ENCODE measurements around the gene TMEM238.

Gene TMEM238

DNA sequence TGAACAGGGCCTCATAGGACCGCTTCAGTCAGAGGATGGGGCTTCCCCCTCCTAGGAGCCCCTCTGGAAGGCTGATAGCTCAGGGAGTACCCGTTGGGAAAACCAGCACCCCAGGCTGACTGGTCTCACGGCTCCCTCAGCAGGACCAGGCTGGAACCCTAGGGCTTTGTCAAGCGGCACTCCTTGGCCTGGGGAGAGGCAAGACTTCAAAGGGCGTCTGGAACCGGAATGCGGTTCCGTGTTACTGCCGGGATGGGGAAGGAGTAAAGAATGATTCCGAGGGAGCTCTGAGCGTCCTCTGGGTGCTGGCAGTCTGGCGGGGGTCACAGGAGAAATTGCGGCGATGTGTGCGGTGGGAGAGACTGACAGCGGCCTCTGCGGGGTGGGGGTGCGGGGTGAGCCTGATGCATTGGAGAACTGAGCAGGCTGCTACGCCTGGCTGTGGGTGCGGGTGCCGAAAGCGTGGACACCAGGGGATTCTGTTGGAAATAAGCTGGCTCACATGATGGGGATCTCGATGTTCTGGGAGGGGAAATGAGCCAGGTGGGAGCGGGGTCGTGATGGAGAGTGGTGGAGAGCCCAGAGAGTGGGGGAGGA, 31.4 kb downstream of the TMEM238 start:
- Histone ChIP-seq H3K36me3 (no peaks in the 10 kb centered on the region), H3K9ac (no peak overlapping the region), H3K9me3 (no peaks in the 10 kb centered on the region), H3K27me3 (peaks cover 65% of the 10 kb centered on the region), H4K20me1 (peaks cover 4% of the 10 kb centered on the region; the same call in 1 of the 2 replicates), H3K4me1 (peaks cover 64% of the 10 kb centered on the region), H3K4me3 (no peak overlapping the region), H3K4me2 (peak overlapping the region; percentile 98), H3K27ac (no peak overlapping the region)
- no peak for TF ChIP-seq Cebpa-rat (IDR thresholded peaks at IDR 0.05)

DNA sequence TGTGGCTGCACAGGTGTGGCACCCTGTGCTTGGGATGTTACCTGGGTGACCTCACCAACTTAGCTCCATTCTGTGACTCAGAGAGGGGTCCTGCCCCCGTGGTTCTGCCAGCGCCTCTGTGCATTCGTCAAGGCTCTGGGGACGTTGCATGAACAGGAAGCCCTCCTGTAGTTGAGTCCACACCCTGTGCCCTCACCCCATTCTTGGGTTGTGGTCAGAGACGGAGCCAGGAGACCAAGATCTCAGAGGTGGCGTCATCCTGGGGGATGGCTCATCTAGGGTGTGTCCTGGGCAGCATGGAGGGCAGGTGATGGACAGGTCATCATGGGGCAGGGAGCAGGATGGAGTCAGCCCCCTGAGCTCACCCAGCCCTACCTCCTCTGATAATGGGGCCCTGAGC, 32.1 kb downstream of the TMEM238 start:
- Histone ChIP-seq H3K4me2 (peak overlapping the region; percentile 98), H3K27ac (no peak overlapping the region), H3K36me3 (peaks cover 4% of the 10 kb centered on the region; the same call in 1 of the 2 replicates), H4K20me1 (peaks cover 4% of the 10 kb centered on the region; the same call in 1 of the 2 replicates), H3K9me3 (no peaks in the 10 kb centered on the region), H3K4me1 (peaks cover 70% of the 10 kb centered on the region), H3K4me3 (no peak overlapping the region), H3K9ac (no peak overlapping the region), H3K27me3 (peaks cover 60% of the 10 kb centered on the region)
- no peak for TF ChIP-seq Cebpa-rat (IDR thresholded peaks at IDR 0.05)

DNA sequence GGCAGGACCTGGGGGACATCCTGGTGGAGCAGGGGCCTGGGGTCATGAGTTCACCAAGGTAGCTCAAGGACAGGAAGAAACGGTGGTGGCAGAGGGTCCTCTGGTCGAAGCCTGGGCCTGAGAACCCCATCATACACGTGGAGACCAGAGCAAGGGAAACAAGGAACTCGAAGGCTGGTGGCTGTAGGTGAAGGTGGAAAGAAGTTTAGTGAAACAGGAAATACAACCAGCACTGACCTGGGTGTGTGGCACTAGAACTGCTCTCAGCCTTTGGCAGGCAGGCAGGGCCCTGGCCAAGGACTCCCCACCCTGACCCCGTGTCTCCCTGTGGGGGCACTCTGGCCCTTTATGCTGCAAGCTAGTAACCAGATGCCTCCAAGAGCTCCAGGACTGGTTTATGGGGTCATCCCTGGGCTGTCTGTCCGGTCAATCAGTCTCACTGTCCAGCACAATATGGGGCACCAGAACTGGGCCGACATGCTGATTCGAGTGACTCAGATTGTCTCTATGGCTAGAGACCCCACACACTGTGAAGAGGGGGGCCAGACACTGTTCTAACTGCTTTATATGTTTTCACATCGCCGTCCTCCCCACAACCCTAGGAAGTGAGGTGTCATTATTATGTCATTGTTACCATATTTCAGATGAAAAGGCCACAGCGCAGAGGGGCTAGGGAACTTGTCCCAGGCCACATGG, 33.3 kb downstream of the TMEM238 start:
- Histone ChIP-seq H3K27me3 (peaks cover 47% of the 10 kb centered on the region), H4K20me1 (0 out of 2 replicates have a peak, but pooled peaks cover 4% of the 10 kb centered on the region), H3K4me3 (no peak overlapping the region), H3K36me3 (peaks cover 15% of the 10 kb centered on the region), H3K4me2 (no peak overlapping the region), H3K9me3 (no peaks in the 10 kb centered on the region), H3K27ac (no peak overlapping the region), H3K4me1 (peaks cover 68% of the 10 kb centered on the region), H3K9ac (no peak overlapping the region)
- no peak for TF ChIP-seq Cebpa-rat (IDR thresholded peaks at IDR 0.05)

DNA sequence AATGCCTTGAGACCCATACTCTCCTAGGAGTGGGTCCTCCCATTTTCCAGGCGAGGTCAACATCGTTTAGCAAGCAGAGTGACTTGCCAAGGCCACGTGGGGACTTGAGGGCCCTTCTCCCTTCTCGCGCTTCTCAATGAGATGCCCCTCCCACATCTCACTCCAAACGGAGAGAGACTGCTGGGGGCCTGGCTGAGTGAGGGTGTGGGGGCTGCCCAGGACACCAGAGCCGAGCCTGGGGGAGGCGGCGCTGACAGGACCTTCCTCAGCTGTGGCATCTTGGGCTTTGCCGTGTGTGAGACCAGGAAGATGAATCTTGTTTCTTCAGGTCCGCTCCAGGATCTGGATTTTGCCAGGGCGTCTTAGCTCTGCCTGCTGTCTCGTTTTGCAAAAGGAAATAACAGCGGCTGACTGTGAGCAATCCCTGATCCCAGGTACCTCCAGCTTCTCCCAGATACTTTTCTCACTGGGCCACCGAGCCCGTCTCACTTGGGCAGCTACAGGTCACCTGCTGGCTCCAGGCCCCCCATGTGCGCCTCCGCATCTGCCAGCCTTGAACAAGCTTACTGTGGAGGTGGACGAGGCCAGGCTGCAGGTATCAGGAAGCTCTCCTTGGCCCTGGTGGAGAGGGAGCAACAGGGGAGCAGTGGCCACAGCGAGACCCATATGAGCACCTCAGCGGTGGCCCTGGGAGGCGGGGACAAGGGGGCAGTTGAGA, 35.6 kb downstream of the TMEM238 start:
- Histone ChIP-seq H3K4me3 (no peak overlapping the region), H3K9ac (peak overlapping the region; percentile 0; the same call in 1 of the 2 replicates), H4K20me1 (no peaks in the 10 kb centered on the region), H3K4me1 (peaks cover 75% of the 10 kb centered on the region), H3K4me2 (peak overlapping the region; percentile 74), H3K27me3 (peaks cover 25% of the 10 kb centered on the region), H3K27ac (peak overlapping the region; percentile 44), H3K36me3 (peaks cover 38% of the 10 kb centered on the region), H3K9me3 (no peaks in the 10 kb centered on the region)
- no peak for TF ChIP-seq Cebpa-rat (IDR thresholded peaks at IDR 0.05)

DNA sequence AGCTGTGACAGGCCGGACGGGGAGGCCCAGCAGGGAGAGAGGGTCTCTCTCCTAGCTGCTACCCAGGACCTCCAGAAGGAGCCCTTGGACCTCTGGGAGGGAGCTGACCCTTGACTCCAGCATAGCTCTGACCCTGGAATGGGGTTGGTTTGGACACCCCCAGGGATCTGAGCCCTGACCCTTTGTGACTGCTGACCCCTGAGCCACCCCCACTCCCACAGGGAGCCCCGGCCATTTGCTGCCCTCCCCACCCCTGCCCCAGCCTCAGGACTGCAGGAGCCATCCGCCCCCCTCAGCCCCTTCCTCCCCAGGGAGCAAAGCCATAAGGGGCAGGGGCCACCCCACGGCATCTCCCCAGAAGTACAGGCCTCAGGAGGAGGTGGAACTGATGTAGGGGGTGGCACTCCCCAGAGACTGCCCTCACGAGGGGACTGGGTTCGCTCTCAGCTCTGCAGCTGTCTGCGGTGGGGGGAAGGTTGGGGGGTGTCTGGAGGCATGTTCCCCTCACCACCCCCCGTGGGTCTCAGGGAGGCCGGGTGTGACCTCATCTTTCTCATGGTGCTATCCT, 36.6 kb downstream of the TMEM238 start:
- TF ChIP-seq Cebpa-rat (IDR thresholded peaks at IDR 0.05) = no peak
- peaks cover 48% of the 10 kb centered on the region for H3K36me3 ChIP-seq
- H3K27me3 ChIP-seq = peaks cover 16% of the 10 kb centered on the region
- H3K4me1 ChIP-seq = peaks cover 75% of the 10 kb centered on the region
- peak overlapping the region; percentile 41; the same call in 1 of the 2 replicates for H3K9ac ChIP-seq
- no peaks in the 10 kb centered on the region for H3K9me3 ChIP-seq
- H3K4me3 ChIP-seq = no peak overlapping the region
- no peaks in the 10 kb centered on the region; the same call in 1 of the 2 replicates for H4K20me1 ChIP-seq
- H3K27ac ChIP-seq = peak overlapping the region; percentile 44
- H3K4me2 ChIP-seq = peak overlapping the region; percentile 74

DNA sequence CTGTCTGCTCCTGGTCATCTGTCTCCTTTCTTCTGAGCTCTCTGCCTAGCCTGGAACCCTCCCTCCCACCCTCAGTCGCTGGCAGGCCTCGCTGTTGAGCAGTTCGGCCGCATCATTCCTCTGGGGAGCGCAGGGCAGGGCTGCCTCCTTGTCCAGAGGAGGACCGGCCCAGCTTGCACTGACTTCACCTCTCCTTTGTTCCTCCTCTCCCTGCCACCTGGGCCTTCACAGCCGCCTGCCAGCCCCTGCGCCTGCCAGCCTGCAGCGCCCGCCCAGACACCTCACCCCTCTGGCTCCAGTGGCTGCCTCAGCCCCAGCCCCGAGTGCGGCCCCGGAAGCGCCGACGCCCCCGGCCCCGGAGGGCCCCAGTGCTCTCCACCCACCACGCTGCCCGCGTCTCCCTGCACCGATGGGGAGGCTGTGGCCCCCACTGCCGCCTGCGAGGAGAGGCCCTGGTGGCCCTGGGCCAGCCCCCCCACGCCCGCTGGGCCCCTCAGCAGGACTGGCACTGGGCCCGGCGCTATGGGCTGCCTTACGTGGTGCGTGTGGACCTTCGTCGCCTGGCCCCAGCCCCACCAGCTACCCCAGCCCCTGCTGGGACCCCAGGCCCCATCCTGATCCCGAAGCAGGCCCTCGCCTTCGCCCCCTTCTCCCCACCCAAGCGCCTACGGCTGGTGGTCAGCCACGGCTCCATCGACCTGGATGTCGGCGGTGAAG, 37.2 kb downstream of the TMEM238 start:
- TF ChIP-seq Cebpa-rat (IDR thresholded peaks at IDR 0.05) = no peak
- peak overlapping the region; percentile 44; the same call in 1 of the 2 replicates for H3K27ac ChIP-seq
- H3K9ac ChIP-seq = peak overlapping the region; percentile 41; the same call in 1 of the 2 replicates
- H3K27me3 ChIP-seq = peaks cover 9% of the 10 kb centered on the region
- no peaks in the 10 kb centered on the region for H3K9me3 ChIP-seq
- H3K4me3 ChIP-seq = no peak overlapping the region
- peaks cover 54% of the 10 kb centered on the region for H3K36me3 ChIP-seq
- peaks cover 75% of the 10 kb centered on the region for H3K4me1 ChIP-seq
- peak overlapping the region; percentile 74 for H3K4me2 ChIP-seq
- peaks cover 6% of the 10 kb centered on the region for H4K20me1 ChIP-seq

DNA sequence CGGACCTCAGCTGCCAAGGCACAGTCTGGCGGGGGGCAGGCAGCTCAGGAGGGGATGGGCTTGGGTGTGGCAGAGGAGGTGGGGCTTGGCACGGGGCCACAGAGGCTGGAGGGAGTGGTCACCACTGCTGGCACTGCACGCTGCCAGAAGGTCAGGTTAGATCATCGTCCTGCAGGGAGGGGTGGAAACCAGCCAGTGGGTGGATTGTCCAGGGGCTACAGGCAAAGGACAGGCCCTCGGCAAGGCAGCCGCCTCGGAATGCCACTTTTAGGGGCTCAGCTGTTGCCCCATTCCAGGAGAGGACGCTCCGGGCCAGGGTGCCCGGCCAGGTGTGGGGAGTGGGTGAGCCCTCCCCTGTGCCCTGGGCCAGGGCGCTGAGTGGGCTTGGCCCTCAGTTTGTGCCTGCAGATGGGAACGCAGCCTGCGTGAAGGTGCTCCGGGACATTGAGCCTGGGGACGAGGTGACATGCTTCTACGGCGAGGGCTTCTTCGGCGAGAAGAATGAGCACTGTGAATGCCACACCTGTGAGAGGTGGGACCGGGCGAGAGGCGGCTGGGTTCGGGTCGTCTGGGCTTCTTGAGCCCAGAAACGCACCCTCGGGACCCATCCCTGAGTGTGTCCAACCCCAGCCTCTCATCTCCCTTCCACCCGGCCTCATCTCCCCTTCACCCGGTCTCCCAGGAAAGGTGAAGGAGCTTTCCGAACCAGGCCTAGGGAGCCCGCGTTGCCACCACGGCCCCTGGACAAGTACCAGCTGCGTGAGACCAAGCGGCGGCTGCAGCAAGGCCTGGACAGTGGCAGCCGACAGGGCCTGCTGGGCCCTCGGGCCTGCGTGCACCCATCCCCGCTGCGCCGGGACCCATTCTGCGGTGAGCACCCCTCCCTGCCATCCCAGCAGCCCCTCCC, 38.0 kb downstream of the TMEM238 start:
- peaks cover 13% of the 10 kb centered on the region for H4K20me1 ChIP-seq
- no peak overlapping the region for H3K4me2 ChIP-seq
- H3K27ac ChIP-seq = 0 out of 2 replicates have a peak overlapping the region, but pooled peaks have one; percentile 38
- no peak for TF ChIP-seq Cebpa-rat (IDR thresholded peaks at IDR 0.05)
- H3K4me1 ChIP-seq = peaks cover 74% of the 10 kb centered on the region
- H3K27me3 ChIP-seq = peaks cover 1% of the 10 kb centered on the region; the same call in 1 of the 2 replicates
- H3K4me3 ChIP-seq = no peak overlapping the region
- no peaks in the 10 kb centered on the region for H3K9me3 ChIP-seq
- H3K36me3 ChIP-seq = peaks cover 59% of the 10 kb centered on the region
- 0 out of 2 replicates have a peak overlapping the region, but pooled peaks have one; percentile 19 for H3K9ac ChIP-seq

DNA sequence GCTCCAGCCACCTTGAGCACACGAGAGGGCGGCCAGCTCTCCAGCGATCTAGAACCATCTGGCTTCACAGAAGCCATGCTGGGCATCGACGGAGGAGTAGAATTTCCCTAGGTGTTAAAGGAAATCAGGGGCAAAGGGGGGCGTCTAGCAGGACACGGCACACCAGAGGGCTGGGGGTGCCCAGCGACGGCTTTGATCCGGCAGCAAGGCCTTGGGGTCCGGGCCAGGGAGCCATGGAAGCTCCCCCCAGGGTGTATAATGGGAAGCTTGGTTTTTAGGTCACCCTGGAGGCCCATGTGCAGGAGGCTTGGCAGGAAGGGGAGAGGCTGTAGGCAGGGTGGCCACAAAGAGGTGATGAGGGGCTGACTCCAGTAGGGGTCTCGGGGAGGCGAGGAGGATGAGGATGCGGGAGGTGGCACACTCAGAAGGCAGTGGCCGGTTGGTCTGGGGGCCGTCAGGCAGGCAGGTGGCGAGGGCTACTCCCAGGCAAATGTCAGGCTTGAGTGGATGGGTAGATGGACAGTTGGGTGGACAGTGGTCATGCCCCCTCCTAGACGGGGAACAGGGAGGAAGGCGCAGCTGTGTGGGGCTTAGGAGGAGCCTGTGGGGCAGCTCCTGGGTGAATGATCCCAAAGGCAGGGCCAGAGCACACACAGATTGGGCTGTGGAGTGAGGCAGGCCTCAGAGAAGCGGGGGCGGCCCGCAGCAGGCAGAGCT, 38.8 kb downstream of the TMEM238 start:
- H4K20me1 ChIP-seq = peaks cover 13% of the 10 kb centered on the region
- H3K4me1 ChIP-seq = peaks cover 74% of the 10 kb centered on the region
- no peaks in the 10 kb centered on the region for H3K9me3 ChIP-seq
- TF ChIP-seq Cebpa-rat (IDR thresholded peaks at IDR 0.05) = no peak
- H3K4me3 ChIP-seq = no peak overlapping the region
- no peaks in the 10 kb centered on the region for H3K27me3 ChIP-seq
- 0 out of 2 replicates have a peak overlapping the region, but pooled peaks have one; percentile 38 for H3K27ac ChIP-seq
- no peak overlapping the region for H3K4me2 ChIP-seq
- H3K9ac ChIP-seq = 0 out of 2 replicates have a peak overlapping the region, but pooled peaks have one; percentile 19
- peaks cover 59% of the 10 kb centered on the region for H3K36me3 ChIP-seq
